ENCODE results near the gene LZTFL1.

LZTFL1 gene

DNA sequence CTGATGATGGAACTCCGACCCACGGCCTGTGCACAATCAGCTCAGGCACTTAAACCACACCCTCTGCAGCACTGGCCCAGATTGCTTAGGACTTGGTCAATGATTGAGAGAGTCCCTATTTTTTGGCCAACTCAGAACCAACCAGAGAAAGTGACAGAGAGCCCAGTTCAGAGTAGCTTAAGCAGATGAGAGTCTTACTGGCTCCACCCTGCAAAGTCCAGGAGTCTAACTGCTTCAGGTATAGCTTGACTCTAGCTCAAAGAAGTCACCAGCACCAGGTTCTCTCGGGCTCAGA, 65.7 kb downstream of the LZTFL1 start:
- no peaks in the 10 kb centered on the region for H3K36me3 ChIP-seq (ENCODE audit: control insufficient read depth in 2 of 2, insufficient read depth in 2 of 2, low read length in 2 of 2)
- no peak overlapping the region for H3K4me3 ChIP-seq (ENCODE audit: low read length in 2 of 2)
- no peak overlapping the region for H3K9ac ChIP-seq (ENCODE audit: low read length in 2 of 2)
- no peak overlapping the region for H3K27ac ChIP-seq (ENCODE audit: low read length)
- peaks cover 4 to 10% of the 10 kb centered on the region in 2 donors for H3K27me3 ChIP-seq (ENCODE audit: control insufficient read depth in 1 of 2, insufficient read depth in 2 of 2, low read length in 2 of 2)
- no peaks in the 10 kb centered on the region for H3K4me1 ChIP-seq (ENCODE audit: control insufficient read depth, insufficient read depth, low read length)
- no peaks in the 10 kb centered on the region for H3K9me3 ChIP-seq (ENCODE audit: control insufficient read depth in 2 of 2, low read length in 2 of 2)

DNA sequence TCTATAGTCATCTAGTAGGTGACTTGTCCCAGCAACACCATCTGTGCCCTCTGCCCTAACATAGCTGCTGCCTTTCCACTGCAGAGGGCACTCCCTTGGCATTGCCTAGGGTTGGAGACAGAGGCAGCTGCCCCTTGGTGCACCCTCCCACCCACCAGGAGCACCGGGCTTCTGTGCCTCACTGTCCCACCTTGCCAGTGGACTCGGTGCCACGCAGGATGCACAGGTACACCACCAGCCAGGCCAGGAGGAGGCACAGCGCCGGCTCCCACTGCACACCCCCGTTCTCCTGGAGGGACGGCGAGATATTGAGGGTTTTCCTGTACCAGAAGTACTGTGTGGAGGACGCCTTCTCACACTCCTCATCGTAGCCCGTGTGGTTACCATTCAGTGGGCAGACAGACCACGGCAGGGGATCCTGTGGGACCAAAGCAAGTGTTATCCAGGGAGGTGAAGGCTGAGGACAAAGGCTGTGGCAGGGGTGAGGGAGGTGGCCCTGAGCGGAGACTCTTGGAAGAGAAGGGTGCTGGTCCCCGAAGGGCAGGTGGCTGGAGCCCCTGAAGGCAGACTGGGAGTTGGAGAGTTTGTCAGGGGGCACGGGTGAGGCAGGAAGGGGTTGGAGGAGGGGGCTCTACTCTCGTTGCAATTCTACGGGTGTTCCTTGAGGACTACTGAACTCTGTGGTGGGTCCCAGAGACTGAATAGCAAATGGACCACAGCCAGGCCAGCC, 66.2 kb downstream of the LZTFL1 start:
- H3K4me3 ChIP-seq (ENCODE audit: low read length in 2 of 2) = no peak overlapping the region
- H3K27ac ChIP-seq (ENCODE audit: low read length) = no peak overlapping the region
- no peaks in the 10 kb centered on the region for H3K36me3 ChIP-seq (ENCODE audit: control insufficient read depth in 2 of 2, insufficient read depth in 2 of 2, low read length in 2 of 2)
- H3K9ac ChIP-seq (ENCODE audit: low read length in 2 of 2) = no peak overlapping the region
- H3K27me3 ChIP-seq (ENCODE audit: control insufficient read depth in 1 of 2, insufficient read depth in 2 of 2, low read length in 2 of 2) = peaks cover 4 to 10% of the 10 kb centered on the region in 2 donors
- H3K9me3 ChIP-seq (ENCODE audit: control insufficient read depth in 2 of 2, low read length in 2 of 2) = no peaks in the 10 kb centered on the region
- no peaks in the 10 kb centered on the region for H3K4me1 ChIP-seq (ENCODE audit: control insufficient read depth, insufficient read depth, low read length)

DNA sequence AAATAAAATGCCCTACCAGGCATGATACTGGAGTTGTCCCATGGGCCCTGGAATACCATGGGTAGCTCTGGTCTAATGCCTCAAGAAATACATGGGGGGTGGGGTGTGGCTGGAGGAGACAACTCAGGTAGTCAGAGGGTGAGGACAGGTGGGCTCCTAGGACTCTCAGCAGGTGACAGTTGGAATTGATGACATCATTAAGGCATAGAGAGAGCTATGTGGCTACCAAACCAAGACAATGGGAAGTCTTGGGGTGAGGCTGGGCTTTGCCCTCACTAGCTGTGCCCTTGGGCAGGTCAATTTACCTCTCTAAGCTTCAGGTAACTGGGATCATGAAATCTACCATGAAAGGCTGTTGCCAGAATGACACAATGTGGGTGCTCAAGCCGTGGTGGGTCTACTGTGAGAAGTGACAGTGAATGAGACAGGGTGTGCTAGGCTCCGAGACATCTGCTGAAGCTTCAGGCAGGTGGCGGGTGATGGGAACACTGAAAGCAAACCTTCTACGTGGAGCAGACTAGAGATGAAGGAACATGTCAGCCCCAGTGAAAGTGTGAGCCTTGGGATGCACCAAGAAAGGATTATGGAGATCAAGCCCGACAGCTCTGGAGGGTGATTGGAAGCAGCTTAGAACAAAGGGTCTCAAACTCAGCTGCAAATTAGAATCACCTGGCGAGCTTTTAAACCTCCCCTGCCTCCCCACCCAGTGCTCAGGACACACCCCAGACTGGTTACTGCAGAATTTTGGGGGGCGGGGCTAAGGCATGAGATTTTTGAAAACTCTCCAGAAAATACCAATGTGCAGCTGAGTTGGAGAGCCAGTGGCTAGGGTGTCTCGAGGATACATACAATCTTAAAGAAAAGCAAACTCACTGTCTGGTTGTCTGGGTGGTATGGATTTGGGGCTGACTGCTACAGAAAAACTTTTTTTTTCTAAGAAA, 67.1 kb downstream of the LZTFL1 start:
- Histone ChIP-seq H3K4me3 (ENCODE audit: low read length in 2 of 2) (no peak overlapping the region), H3K4me1 (ENCODE audit: control insufficient read depth, insufficient read depth, low read length) (no peaks in the 10 kb centered on the region), H3K27me3 (ENCODE audit: control insufficient read depth in 1 of 2, insufficient read depth in 2 of 2, low read length in 2 of 2) (peaks cover 4 to 10% of the 10 kb centered on the region in 2 donors), H3K9me3 (ENCODE audit: control insufficient read depth in 2 of 2, low read length in 2 of 2) (no peaks in the 10 kb centered on the region), H3K27ac (ENCODE audit: low read length) (no peak overlapping the region), H3K9ac (ENCODE audit: low read length in 2 of 2) (no peak overlapping the region), H3K36me3 (ENCODE audit: control insufficient read depth in 2 of 2, insufficient read depth in 2 of 2, low read length in 2 of 2) (no peaks in the 10 kb centered on the region)

DNA sequence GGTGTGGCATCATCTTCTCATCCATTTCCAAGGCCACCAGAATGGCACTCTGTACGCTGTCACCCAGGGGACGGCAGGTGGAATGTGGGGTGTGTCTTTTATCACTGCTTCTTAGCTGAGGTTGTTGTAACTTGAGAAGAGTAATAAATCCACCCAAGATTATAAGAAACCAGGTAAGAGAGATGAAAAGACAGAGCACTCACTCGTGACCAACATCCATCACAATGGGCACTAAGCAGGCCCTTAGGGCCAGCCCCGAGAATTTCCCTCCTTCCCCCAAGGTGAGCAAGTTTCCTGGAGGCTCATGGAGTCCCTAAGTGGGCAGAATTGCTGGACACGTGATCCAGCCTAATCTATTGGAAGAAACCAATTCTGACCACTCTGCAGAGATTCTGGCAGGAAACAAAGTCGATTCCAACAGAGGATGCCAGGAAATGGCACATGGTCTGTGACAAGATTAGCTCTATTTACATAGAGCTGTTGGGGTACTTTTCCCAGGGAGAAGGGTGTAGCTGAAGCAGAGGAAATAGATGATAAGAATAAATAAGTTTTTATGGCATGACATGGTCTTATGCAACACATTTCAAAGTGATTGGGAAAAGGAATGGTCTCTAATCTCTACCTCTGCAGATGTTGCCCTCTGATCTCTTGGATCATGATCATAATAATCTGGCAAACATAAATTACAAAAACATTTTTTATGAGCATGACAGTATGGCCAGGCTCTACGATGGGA, 68.0 kb downstream of the LZTFL1 start:
- Histone ChIP-seq H3K9me3 (ENCODE audit: control insufficient read depth in 2 of 2, low read length in 2 of 2) (no peaks in the 10 kb centered on the region), H3K9ac (ENCODE audit: low read length in 2 of 2) (no peak overlapping the region), H3K27me3 (ENCODE audit: control insufficient read depth in 1 of 2, insufficient read depth in 2 of 2, low read length in 2 of 2) (peaks cover 4 to 10% of the 10 kb centered on the region in 2 donors), H3K4me1 (ENCODE audit: control insufficient read depth, insufficient read depth, low read length) (no peaks in the 10 kb centered on the region), H3K27ac (ENCODE audit: low read length) (no peak overlapping the region), H3K36me3 (ENCODE audit: control insufficient read depth in 2 of 2, insufficient read depth in 2 of 2, low read length in 2 of 2) (no peaks in the 10 kb centered on the region), H3K4me3 (ENCODE audit: low read length in 2 of 2) (no peak overlapping the region)

All from stomach smooth muscle (tissue), 2 donors.